ES-I3 (cell line): ENCODE measurements around the gene DNPEP.
"Not testable (repeated sequence)": the region's sequence is repeated elsewhere in the genome, so short reads cannot be mapped to it uniquely, and the experiment has no call there.

Experiments
- H3K36me3 ChIP-seq: 2 replicates; pipeline ENCODE4 v1.6.1; 2013; ENCODE audit warnings: mild to moderate bottlenecking, low read length, control low read depth, moderate library complexity; ENCODE audit not compliant: insufficient read depth
- H3K4me1 ChIP-seq: 2 replicates; pipeline ENCODE4 v1.6.1; 2013; ENCODE audit warnings: mild to moderate bottlenecking, control low read depth, low read length; ENCODE audit not compliant: insufficient read depth
- H3K9ac ChIP-seq: 2 replicates; pipeline ENCODE4 v1.6.1; 2013; ENCODE audit warnings: low read depth, mild to moderate bottlenecking, low read length, moderate library complexity
- H3K9me3 ChIP-seq: 2 replicates; pipeline ENCODE4 v1.6.1; 2013; ENCODE audit warnings: mild to moderate bottlenecking, low read length, moderate library complexity; ENCODE audit not compliant: control insufficient read depth, insufficient read depth

Gene DNPEP

DNA sequence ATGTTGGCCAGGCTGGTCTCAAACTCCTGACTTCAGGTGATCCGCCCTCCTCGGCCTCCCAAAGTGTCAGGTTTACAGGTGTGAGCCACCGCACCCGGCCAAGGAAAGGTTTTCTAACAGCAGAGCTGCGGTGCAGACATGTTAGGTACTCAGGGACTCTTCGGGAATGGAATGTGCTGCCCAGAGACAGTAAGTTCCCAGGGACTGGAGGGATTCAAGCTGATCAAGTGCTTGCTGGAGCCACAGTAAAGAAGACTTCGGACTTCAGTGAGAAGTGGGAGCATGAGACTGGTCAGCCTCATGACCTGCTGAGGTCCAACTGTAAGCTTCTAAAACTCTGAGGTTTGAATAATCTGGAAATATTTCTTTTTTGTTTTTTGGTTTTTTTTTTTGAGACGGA, 22.7 kb upstream of the DNPEP start:
- Histone ChIP-seq H3K36me3 (no peaks in the 10 kb centered on the region), H3K9ac (no peak overlapping the region), H3K9me3 (no peaks in the 10 kb centered on the region), H3K4me1 (peaks cover under 1% of the 10 kb centered on the region)

DNA sequence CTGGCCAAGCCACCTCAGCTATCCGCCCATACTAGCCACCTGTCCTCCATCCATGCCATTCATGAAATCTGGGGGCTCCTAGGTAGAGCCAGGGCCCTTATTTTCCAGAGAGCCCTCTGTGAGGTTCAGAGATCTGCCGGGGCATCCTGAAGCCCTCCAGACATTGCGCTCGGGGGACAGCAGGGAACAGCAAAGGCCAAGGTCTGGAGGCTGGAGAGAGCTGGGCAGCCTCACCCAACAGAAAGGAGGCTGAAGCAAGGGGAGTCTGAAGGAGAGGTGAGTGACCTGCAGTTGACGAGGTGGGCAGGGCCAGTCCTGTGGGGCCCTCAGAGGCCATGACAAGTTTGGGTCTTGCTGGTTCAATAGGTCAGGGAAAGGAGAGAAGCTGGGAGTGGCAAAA, 21.9 kb upstream of the DNPEP start:
- H3K9ac ChIP-seq: no peak overlapping the region
- H3K36me3 ChIP-seq: no peaks in the 10 kb centered on the region
- peaks cover 5% of the 10 kb centered on the region for H3K4me1 ChIP-seq
- no peaks in the 10 kb centered on the region for H3K9me3 ChIP-seq

DNA sequence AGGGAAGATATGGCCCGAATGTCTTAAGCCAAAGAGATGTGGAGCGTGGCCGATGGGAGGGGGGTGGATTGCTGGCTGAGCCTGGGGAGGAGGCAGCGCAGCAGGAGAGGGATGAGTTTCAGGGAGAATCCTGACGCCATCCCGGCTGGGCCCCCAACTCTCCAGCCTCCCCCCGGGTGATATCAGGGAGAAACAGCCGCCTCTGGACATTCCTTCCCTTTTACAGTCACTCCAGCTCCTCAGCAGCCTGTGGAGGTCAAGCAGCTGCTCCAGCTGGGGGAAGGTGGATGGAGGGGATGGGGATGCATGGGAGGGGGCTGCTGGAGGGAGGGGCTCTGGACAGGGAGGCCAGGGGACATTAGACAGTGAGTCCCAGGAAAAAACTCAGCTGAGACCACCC, 20.9 kb upstream of the DNPEP start:
- Histone ChIP-seq H3K36me3 (no peaks in the 10 kb centered on the region), H3K4me1 (peaks cover 5% of the 10 kb centered on the region), H3K9me3 (no peaks in the 10 kb centered on the region), H3K9ac (no peak overlapping the region)

DNA sequence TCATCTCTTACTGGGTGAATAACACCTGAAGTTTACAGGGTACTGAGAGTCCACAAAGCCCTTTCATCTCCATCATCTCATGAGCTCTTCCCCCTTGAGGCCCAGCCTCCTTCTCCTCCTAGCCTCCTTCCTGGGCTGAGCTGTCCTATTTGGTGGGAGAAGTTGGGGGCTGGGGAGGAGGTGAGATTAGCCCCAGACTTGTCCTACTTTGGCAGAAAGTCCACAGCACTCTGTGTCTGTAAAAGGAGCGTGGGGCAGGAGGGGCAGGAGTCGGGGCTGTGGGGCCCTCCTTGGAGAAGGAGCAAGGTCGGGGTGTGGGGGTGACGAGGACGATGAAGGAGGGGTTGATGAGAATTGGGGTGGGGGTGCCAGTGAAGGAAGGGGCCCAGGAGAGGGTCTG, 20.5 kb upstream of the DNPEP start:
- no peak overlapping the region for H3K9ac ChIP-seq
- no peaks in the 10 kb centered on the region for H3K9me3 ChIP-seq
- no peaks in the 10 kb centered on the region for H3K36me3 ChIP-seq
- peaks cover 5% of the 10 kb centered on the region for H3K4me1 ChIP-seq

DNA sequence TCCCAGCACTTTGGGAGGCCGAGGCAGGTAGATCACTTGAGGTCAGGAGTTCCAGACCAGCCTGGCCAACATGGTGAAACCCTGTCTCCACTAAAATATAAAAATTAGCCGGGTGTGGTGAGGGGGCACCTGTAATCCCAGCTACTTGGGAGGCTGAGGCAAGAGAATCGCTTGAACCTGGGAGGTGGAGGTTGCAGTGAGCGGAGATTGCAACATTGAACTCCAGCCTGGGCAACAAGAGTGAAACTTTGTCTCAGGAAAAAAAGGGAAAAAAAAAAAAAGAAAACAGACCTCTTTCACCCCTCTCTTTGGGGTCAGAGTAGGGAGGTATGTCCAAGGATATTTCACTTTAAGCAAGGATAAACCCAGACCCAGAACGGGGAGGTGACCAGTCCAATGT, 19.6 kb upstream of the DNPEP start:
- H3K36me3 ChIP-seq, H3K9ac ChIP-seq, H3K9me3 ChIP-seq, H3K4me1 ChIP-seq: not testable (repeated sequence)

DNA sequence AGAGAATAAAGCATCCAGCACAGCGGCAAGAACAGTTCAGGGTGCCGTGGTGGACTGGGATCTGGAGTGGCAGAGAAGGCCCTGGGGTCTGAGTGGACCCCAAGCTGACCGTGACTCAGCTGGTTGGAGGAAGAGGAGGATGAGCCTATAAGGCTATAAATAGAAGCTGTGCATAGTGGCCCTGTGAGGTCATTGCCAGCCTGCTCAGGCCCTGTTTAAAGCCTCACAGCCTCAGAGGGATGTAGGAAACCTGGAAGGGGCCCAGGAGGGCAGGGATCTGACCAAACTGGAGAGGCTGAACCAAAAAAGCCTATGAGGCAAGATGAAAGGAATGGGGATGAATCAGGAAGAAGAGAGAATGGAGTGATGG, 19.1 kb upstream of the DNPEP start:
- H3K36me3 ChIP-seq: no peaks in the 10 kb centered on the region
- H3K9ac ChIP-seq: no peak overlapping the region
- peaks cover 12% of the 10 kb centered on the region for H3K4me1 ChIP-seq
- no peaks in the 10 kb centered on the region for H3K9me3 ChIP-seq

DNA sequence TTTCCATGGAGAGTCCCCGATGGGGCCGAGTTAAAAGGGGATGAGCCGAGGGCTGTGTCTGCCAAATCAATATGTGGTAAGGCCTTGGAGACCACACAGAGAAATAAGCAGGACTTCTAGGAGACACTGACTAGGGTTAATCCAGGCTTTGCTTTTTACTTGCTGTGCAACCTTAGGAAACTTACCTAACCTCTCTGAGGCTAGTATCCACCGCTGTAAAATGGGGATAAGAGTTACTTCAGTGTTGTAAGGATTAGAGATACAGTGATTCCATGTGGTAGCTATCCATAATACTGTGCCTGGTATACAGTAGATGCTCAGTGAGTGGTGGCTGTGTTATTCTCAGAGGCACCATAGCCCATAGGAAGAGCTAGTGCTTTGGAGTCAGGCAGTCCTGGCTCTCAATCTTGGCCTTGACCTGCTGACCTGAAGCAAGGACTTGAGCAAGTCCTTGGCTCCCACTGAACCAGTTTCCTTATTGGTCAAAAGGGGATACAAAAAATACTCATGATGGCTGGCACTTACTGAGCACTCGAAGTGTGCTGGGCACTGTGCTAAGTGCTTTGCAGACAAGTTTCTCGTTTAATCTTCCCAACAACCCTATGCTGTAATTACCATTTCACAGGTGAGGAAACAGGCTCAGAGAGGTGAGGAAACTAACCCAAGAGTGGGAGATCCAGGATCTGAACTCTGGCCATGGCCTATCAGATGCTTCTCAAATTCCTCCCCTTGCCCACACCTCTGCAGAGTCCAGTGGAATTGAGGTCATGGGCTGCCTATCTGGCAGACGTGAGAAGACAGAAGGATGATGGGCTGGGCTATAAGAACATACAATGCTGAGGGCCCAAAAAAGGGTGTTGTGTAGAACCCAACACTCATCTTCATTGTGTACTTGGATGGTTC, 18.5 kb upstream of the DNPEP start:
- Histone ChIP-seq H3K36me3 (no peaks in the 10 kb centered on the region), H3K9ac (no peak overlapping the region), H3K4me1 (peaks cover 12% of the 10 kb centered on the region), H3K9me3 (no peaks in the 10 kb centered on the region)

DNA sequence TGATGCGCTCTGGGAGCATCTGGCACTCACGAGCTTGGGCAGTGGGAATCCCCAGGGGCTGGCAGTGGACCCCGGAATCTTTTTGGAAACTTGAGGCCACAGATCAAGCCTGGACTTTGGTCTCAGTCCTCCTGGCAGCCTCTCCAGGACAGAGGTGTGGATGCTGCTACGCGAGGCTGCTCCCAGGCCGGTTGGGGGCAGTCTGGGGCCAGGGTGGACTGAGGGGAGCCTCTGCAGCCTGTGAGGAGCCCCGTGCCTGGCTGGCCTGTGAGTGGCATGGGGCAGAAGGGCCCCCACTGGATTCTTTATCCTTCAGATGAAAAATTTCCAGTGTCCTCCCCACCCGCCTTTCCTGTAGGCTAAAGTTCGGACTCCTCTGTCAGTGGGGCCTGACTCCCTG, 17.7 kb upstream of the DNPEP start:
- peaks cover 12% of the 10 kb centered on the region for H3K4me1 ChIP-seq

DNA sequence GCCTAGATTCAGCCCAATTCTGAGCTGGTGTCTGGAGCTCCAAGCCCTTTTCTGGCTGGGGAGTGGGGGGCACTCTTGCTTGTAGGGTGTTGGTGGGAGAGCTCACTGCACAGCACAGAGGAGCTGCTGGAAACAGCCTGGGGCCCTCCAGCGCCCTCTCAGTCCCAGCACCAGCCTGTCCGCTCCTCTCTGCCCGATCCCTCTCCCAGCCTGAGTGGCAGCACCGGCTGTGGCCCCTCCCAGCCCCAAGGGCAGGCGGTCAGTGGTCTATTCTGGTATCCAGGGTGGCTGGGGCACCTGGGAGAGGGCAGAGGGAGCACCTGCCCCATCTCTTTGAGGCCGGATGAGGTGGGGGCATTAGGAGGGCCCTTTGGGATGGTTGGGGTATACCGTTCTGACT, 17.2 kb upstream of the DNPEP start:
- Histone ChIP-seq H3K36me3 (no peaks in the 10 kb centered on the region), H3K9me3 (no peaks in the 10 kb centered on the region), H3K4me1 (peaks cover 12% of the 10 kb centered on the region), H3K9ac (no peak overlapping the region)

More for the DNA sequence above, 17.7 kb upstream of the DNPEP start:
- H3K9ac ChIP-seq: no peak overlapping the region
- H3K9me3 ChIP-seq: no peaks in the 10 kb centered on the region
- no peaks in the 10 kb centered on the region for H3K36me3 ChIP-seq

DNA sequence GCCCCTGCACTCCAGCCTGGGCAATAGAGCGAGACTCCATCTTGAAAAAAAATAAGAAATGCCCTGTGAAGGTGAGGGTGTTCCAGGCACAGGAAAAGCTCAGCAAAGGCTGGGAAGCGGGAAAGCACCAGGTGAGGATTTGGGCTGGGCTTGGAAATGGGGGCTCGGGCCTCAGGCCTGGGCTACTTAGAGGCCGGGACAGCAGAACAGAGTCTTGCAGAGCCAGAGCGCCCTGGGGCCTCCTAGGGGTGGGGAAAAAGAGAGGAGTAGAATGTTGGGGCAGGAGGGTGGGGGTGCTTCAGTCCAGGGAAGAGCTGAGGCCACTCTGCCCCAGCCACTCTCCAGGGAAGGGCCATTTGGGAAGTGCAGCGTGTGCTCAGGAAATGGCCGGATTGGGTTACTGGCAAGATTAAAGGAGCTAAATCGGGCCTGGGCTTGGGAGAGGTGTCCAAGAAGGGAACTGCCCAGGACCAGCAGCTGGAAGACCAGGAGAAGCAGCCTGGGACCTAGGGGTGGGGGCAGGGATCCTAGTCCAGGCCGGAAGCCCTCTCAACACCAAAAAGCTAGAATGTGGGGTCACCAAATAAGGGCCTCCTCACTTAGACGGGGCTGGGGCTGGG, 16.7 kb upstream of the DNPEP start:
- H3K9ac ChIP-seq: no peak overlapping the region
- peaks cover 12% of the 10 kb centered on the region for H3K4me1 ChIP-seq
- no peaks in the 10 kb centered on the region for H3K9me3 ChIP-seq
- H3K36me3 ChIP-seq: no peaks in the 10 kb centered on the region

DNA sequence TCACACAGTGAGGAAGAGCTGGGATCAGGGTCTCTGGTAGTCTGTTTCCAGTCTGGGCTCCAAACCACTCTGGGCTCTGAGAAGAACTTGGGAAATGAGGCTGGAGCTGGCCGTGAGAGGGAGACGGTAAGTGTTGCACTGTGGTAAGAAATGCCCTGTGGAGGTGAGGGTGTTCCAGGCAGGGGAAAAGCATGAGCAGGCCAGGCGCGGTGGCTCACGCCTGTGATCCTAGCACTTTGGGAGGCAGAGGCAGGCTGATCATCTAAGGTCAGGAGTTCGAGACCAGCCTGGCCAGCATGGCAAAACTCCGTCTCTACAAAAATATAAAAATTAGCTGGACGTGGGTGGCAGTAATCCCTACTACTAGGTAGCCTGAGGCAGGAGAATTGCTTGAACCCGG, 16.1 kb upstream of the DNPEP start:
- no peaks in the 10 kb centered on the region for H3K36me3 ChIP-seq
- H3K4me1 ChIP-seq: peaks cover 12% of the 10 kb centered on the region
- no peak overlapping the region for H3K9ac ChIP-seq
- no peaks in the 10 kb centered on the region for H3K9me3 ChIP-seq

DNA sequence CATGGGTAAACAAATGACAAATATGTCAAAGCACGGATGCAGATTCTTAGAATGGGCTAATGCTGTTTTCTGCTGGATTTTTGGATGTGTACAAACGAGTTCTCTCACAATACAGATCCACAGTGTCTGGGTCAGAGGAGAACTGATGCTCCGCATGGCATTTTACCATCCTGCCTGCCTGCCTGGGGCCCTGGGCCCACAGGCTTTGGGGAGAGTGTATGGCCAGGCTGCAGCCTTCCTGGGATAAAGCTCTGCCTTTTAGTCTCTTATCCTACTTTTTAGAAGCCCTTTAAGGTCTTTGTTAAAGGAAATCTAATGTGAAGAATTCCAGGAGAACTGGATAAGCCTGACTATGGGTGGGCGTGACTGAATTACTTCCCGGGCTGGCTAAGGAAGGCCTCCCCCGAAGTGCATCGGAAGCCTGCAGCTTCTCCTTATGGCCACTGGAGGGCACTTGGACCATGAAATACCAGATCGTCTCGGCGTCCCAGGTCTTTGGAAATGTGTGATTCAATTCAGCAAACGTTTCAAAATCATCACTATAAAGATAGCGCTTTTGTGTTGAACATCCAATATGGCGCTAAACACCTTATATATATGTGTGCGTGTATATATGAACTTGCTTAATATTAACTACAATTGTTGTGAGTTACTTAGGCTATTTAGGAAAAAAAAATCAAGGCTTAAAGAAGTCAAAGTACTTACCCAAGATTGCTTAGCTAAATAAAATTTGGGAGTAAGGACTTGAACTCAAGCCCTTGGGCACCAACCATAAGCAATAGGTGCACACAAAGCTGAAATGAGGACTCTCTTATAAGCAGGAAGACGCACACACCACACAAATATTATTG, 15.2 kb upstream of the DNPEP start:
- Histone ChIP-seq H3K4me1 (peaks cover 12% of the 10 kb centered on the region), H3K9me3 (no peaks in the 10 kb centered on the region), H3K9ac (no peak overlapping the region), H3K36me3 (no peaks in the 10 kb centered on the region)

DNA sequence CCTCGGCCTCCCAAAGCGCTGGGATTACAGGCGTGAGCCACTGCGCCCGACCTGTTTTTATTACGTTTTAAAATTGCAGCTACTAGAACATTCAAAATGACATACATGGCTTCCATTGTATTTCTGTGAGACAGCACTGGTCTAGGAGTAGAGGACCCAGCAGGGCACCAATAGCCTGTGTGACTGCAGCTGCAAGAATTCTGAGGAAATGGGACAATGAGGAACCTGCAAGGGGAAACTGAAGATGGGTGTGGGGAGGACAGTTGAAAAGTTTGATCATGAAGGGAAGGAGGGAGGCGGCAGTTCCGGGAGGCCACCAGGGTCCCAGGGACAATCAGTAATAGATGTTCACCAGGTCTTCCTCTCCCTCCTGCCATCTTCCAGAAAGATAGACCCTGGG, 13.9 kb upstream of the DNPEP start:
- Histone ChIP-seq H3K9me3 (no peaks in the 10 kb centered on the region), H3K4me1 (peaks cover 12% of the 10 kb centered on the region; the same call in 1 of the 2 replicates), H3K36me3 (no peaks in the 10 kb centered on the region), H3K9ac (no peak overlapping the region)

DNA sequence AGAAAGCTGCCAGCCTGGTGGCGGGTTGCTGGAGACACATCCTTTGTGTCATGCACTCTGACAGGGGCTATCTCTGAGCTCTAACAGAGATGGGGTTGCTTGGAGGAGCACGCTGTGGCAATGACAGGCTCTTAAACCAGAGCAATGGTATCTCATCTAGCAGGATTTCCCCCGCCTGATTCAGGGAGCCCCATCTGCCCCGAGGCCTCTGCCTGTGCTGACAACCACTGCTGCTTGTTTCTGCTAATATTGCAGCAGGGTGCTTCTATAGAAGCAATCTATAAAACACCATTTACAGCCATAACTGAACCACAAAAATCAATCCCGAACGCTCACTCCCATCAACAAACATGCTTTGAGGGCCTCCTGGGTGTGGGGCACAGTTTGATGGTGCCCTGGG, 12.8 kb upstream of the DNPEP start:
- no peak overlapping the region for H3K9ac ChIP-seq
- peaks cover 12% of the 10 kb centered on the region; the same call in 1 of the 2 replicates for H3K4me1 ChIP-seq
- no peaks in the 10 kb centered on the region for H3K36me3 ChIP-seq

More for the DNA sequence above, 12.8 kb upstream of the DNPEP start:
- no peaks in the 10 kb centered on the region for H3K9me3 ChIP-seq
